ENCODE data around the gene TMEM260. TPM values are rescaled to one million over a fixed set of nuclear protein-coding genes. Genes with fewer than 3 reads are reported as not detected.

The TMEM260 gene
- total and polyA plus RNA-seq, 2 experiments from 2014 or later = 13.3 to 22.9 TPM

GRCh38 chr14:56630707-56631106 lies 51.1 kb downstream of the TMEM260 start (continued):
- TF ChIP-seq ZNF331 (CRISPR knock-in tag; IDR thresholded peaks at IDR 0.05; ENCODE audit: low read depth) (no peak), JUNB (IDR thresholded peaks at IDR 0.05; ENCODE audit: unreplicated experiment) (no peak), ZNF462 (CRISPR knock-in tag; IDR thresholded peaks at IDR 0.05) (no peak)
- TF ChIP-seq, protein P1, sequence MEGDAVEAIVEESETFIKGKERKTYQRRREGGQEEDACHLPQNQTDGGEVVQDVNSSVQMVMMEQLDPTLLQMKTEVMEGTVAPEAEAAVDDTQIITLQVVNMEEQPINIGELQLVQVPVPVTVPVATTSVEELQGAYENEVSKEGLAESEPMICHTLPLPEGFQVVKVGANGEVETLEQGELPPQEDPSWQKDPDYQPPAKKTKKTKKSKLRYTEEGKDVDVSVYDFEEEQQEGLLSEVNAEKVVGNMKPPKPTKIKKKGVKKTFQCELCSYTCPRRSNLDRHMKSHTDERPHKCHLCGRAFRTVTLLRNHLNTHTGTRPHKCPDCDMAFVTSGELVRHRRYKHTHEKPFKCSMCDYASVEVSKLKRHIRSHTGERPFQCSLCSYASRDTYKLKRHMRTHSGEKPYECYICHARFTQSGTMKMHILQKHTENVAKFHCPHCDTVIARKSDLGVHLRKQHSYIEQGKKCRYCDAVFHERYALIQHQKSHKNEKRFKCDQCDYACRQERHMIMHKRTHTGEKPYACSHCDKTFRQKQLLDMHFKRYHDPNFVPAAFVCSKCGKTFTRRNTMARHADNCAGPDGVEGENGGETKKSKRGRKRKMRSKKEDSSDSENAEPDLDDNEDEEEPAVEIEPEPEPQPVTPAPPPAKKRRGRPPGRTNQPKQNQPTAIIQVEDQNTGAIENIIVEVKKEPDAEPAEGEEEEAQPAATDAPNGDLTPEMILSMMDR (conservative IDR thresholded peaks at IDR 0.05; ENCODE audit: low read depth in 2 of 2) = no peak

DNA sequence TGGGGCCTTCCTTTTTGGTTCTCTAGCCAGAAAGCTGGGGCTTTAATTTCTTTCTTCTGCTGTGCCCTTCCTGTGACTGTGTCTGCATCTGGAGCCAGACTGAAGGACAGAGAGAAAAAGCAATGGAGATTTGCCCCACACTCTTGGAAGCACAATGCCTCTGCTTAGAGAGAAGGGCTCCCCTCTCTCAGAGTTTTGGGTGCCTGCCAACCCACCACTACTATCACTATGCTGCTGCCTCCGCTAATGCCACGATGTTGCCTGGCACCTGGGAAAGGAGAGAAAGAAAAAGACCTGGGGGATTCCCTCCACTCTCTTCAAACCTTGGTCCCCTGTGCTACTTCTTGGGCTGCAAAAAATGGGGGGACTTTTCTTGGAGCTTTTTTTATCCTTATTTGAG lies 52.6 kb downstream of the TMEM260 start:
- TF ChIP-seq, protein P1 (conservative IDR thresholded peaks at IDR 0.05; ENCODE audit: low read depth in 2 of 2) = no peak
- no peak for TF ChIP-seq POLR2AphosphoS5 (IDR thresholded peaks at IDR 0.05; ENCODE audit: low read depth)
- Histone ChIP-seq H3K27ac (ENCODE audit: low read depth) (no peak overlapping the region), H2AFZ (no peak overlapping the region), H4K20me1 (replicated peaks; ENCODE audit: insufficient read depth) (no peaks in the 10 kb centered on the region), H3K27me3 (ENCODE audit: insufficient read depth) (no peaks in the 10 kb centered on the region), H3F3A (replicated peaks; ENCODE audit: low read depth) (no peaks in the 10 kb centered on the region), H3K4me1 (ENCODE audit: insufficient read depth) (no peaks in the 10 kb centered on the region), H3K4me2 (no peak overlapping the region), H3K36me3 (ENCODE audit: insufficient read depth) (peaks cover 26% of the 10 kb centered on the region), H3K79me2 (replicated peaks; ENCODE audit: insufficient read depth) (no peaks in the 10 kb centered on the region), H3K4me3 (no peak overlapping the region), H3K9me2 (ENCODE audit: insufficient read depth) (no peaks in the 10 kb centered on the region; the same call in 1 of the 2 replicates)
- no peaks in the 10 kb centered on the region for H3K27me3 Mint-ChIP-seq (ENCODE audit: insufficient read depth, low read depth, poor library complexity)
- DNase-seq (ENCODE audit: low spot score) = no peak
- peaks cover 80% of the 10 kb centered on the region for H3K36me3 Mint-ChIP-seq (ENCODE audit: low read depth)
- H3K4me1 Mint-ChIP-seq = no peaks in the 10 kb centered on the region
- ATAC-seq = no peak
- H3K9me3 Mint-ChIP-seq = peaks cover 16% of the 10 kb centered on the region
- no peak overlapping the region for H3K4me3 Mint-ChIP-seq
- H3K27ac Mint-ChIP-seq = no peak overlapping the region
